GM18873 (cell line): ENCODE data around the gene ADAMTS14.

ENCODE experiments used
- ATAC-seq: cut with Tn5 transposase; IDR thresholded peaks from one replicate; pipeline ENCODE4 v1.9.1; 2021; ENCODE audit warnings: mild to moderate bottlenecking, moderate library complexity, moderate number of reproducible peaks; ENCODE audit not compliant: unreplicated experiment, low FRiP score

Gene ADAMTS14

GRCh38 chr10:70674560-70675495 is 2.5 kb downstream of the ADAMTS14 start:
- no peak for ATAC-seq

- ATAC-seq: no peak
These were observed 3.3 kb downstream of the ADAMTS14 start for GRCh38 chr10:70675496-70676161.

- ATAC-seq: no peak
These were observed 4.2 kb downstream of the ADAMTS14 start for GRCh38 chr10:70676511-70676910.

- no peak for ATAC-seq
These were observed 4.7 kb downstream of the ADAMTS14 start for GRCh38 chr10:70677016-70677415.

GRCh38 chr10:70677620-70678249 is 5.4 kb downstream of the ADAMTS14 start:
- ATAC-seq: no peak

GRCh38 chr10:70678250-70678635 is 5.9 kb downstream of the ADAMTS14 start:
- no peak for ATAC-seq

GRCh38 chr10:70678757-70679489 is 6.6 kb downstream of the ADAMTS14 start:
- ATAC-seq: no peak

- ATAC-seq: no peak
These were observed 7.2 kb downstream of the ADAMTS14 start for GRCh38 chr10:70679498-70679897.

- ATAC-seq: no peak
These were observed 8.8 kb downstream of the ADAMTS14 start for GRCh38 chr10:70680899-70681730.

- ATAC-seq: no peak
These were observed 9.4 kb downstream of the ADAMTS14 start for GRCh38 chr10:70681731-70682005.

GRCh38 chr10:70682920-70683600 is 10.8 kb downstream of the ADAMTS14 start:
- no peak for ATAC-seq

- ATAC-seq: no peak
These were observed 11.3 kb downstream of the ADAMTS14 start for GRCh38 chr10:70683601-70683934.

- ATAC-seq: no peak
These were observed 11.6 kb downstream of the ADAMTS14 start for GRCh38 chr10:70683940-70684339.

- no peak for ATAC-seq
These were observed 12.1 kb downstream of the ADAMTS14 start for GRCh38 chr10:70684374-70684773.

- no peak for ATAC-seq
These were observed 12.6 kb downstream of the ADAMTS14 start for GRCh38 chr10:70684839-70685454.

GRCh38 chr10:70685455-70685911 is 13.2 kb downstream of the ADAMTS14 start:
- ATAC-seq: no peak

GRCh38 chr10:70688828-70689227 is 16.5 kb downstream of the ADAMTS14 start:
- no peak for ATAC-seq

- ATAC-seq: no peak
These were observed 17.4 kb downstream of the ADAMTS14 start for GRCh38 chr10:70689661-70690060.

GRCh38 chr10:70690589-70690988 is 18.3 kb downstream of the ADAMTS14 start:
- ATAC-seq: no peak
